HG03066 (cell line): Measurements from ENCODE around the gene TPK1.

Source experiments
- ATAC-seq: cut with Tn5 transposase; IDR thresholded peaks from one replicate; pipeline ENCODE4 v1.9.1; 2021; ENCODE audit warnings: low read depth; ENCODE audit not compliant: unreplicated experiment

TPK1 gene

GRCh38 chr7:144500225-144500624 is 335.6 kb downstream of the TPK1 start:
- ATAC-seq: no peak

- ATAC-seq: no peak
These were observed 338.6 kb downstream of the TPK1 start for GRCh38 chr7:144497282-144497681.

- no peak for ATAC-seq
These were observed 341.5 kb downstream of the TPK1 start for GRCh38 chr7:144494355-144494754.

- no peak for ATAC-seq
These were observed 346.3 kb downstream of the TPK1 start for GRCh38 chr7:144489504-144489903.

GRCh38 chr7:144488977-144489376 is 346.9 kb downstream of the TPK1 start:
- no peak for ATAC-seq

- no peak for ATAC-seq
These were observed 348.0 kb downstream of the TPK1 start for GRCh38 chr7:144487901-144488300.

GRCh38 chr7:144484445-144484844 is 351.4 kb downstream of the TPK1 start:
- ATAC-seq: no peak

GRCh38 chr7:144483189-144483588 is 352.7 kb downstream of the TPK1 start:
- ATAC-seq: no peak

- ATAC-seq: no peak
These were observed 354.0 kb downstream of the TPK1 start for GRCh38 chr7:144481833-144482232.

GRCh38 chr7:144477348-144477747 is 358.5 kb downstream of the TPK1 start:
- ATAC-seq: no peak

- ATAC-seq: no peak
These were observed 360.8 kb downstream of the TPK1 start for GRCh38 chr7:144474800-144475615.

- ATAC-seq: no peak
These were observed 361.5 kb downstream of the TPK1 start for GRCh38 chr7:144474363-144474762.

- no peak for ATAC-seq
These were observed 361.9 kb downstream of the TPK1 start for GRCh38 chr7:144473908-144474307.

GRCh38 chr7:144470078-144470477 is 365.8 kb downstream of the TPK1 start:
- ATAC-seq: no peak

- ATAC-seq: no peak
These were observed 366.7 kb downstream of the TPK1 start for GRCh38 chr7:144468990-144469732.

- ATAC-seq: no peak
These were observed 376.2 kb downstream of the TPK1 start for GRCh38 chr7:144459635-144460034.

GRCh38 chr7:144455040-144455404 is 380.8 kb downstream of the TPK1 start:
- no peak for ATAC-seq

GRCh38 chr7:144454256-144455039 is 381.4 kb downstream of the TPK1 start:
- ATAC-seq: no peak

- peak; percentile 75 for ATAC-seq
These were observed 383.8 kb downstream of the TPK1 start for GRCh38 chr7:144452064-144452463.

- ATAC-seq: no peak
These were observed 390.3 kb downstream of the TPK1 start for GRCh38 chr7:144445590-144445989.

GRCh38 chr7:144439717-144440205 is 396.1 kb downstream of the TPK1 start:
- no peak for ATAC-seq
